Psoas muscle (tissue), 8 donors: ENCODE data around the gene SMURF1. TPM values are rescaled to one million over a fixed set of nuclear protein-coding genes. Genes with fewer than 3 reads are reported as not detected.

Experiments used
- ATAC-seq, 4 donors: fragments of 200-7000 bp; cut with Tn5 transposase; one replicate each; pipeline ENCODE4 v1.9.1; 2020; ENCODE audit warnings: moderate library complexity in 3 of 4, mild to moderate bottlenecking in 2 of 4
- DNase-seq, 2 donors: peaks; one replicate each; pipeline ENCODE4 v3.0.0-alpha.2; 2020
- H3K27ac ChIP-seq: fragments of 200-600 bp; one replicate; pipeline ENCODE4 v1.8.0; 2022
- H3K27me3 ChIP-seq, 3 donors: fragments of 200-600 bp in 1 of 3; one replicate each; pipeline versions ENCODE4 v1.6.1 to v1.8.0; 2013 to 2022; ENCODE audit warnings: low read length in 2 of 3, mild to moderate bottlenecking in 2 of 3, moderate library complexity in 1 of 3; ENCODE audit not compliant: insufficient read depth in 3 of 3
- H3K36me3 ChIP-seq, 2 donors: fragments of 200-600 bp in 1 of 2; one replicate each; pipeline versions ENCODE4 v1.6.1 to v1.8.0; 2013 to 2022; ENCODE audit warnings: low read depth in 1 of 2, mild to moderate bottlenecking in 1 of 2, moderate library complexity in 1 of 2; ENCODE audit not compliant: insufficient read depth in 1 of 2
- H3K4me1 ChIP-seq: fragments of 200-600 bp; one replicate; pipeline ENCODE4 v1.8.0; 2022
- H3K4me3 ChIP-seq: fragments of 200-600 bp; one replicate; pipeline ENCODE4 v1.8.0; 2022; ENCODE audit warnings: mild to moderate bottlenecking
- H3K9me3 ChIP-seq: fragments of 200-600 bp; one replicate; pipeline ENCODE4 v1.8.0; 2022
- CTCF ChIP-seq: fragments of 200-600 bp; IDR thresholded peaks from one replicate; pipeline ENCODE4 v1.8.0; 2022; ENCODE audit warnings: antibody characterized with exemption
- WGBS, 3 donors: extraction: QIAGEN DNeasy Blood & Tissue Kit; methylation state at CpG; one replicate each; pipeline versions ENCODE4 v1.1.6 to v1.1.7; 2013; 5-methylcytosine and 5-hydroxymethylcytosine counted together
- intact Hi-C, 2 donors: fragments of 100-400 bp; cut with DNase I; formaldehyde crosslinking; loops; one replicate each; pipeline versions ENCODE4 v1.11.0 to v1.14.2; 2022
- polyA plus RNA-seq, 3 donors: library from polyadenylated mRNA; stranded (reverse); fragments of 200-250 nt; gene quantifications; one replicate each; pipeline ENCODE4 v1.2.3, GENCODE V29; 2013
- total RNA-seq, 4 donors: library from RNA; stranded (reverse); fragmentation: NEBNext Ultra II Directional in 2 of 4; extraction: Animal tissue kit (Norgen Biotek cat#: 25700) in 2 of 4; gene quantifications; one replicate each; pipeline versions ENCODE4 v1.2.1 to v1.2.4, GENCODE V29; 2021 to 2023
- donor health status: healthy with polysubstance abuse.
- donor health status: DM: no; HTN: no; CAD: no; lungs with moderate emphysema.
- donor health status: Bipolar disorder and iron deficiency.
- donor health status: healthy.
- donor health status: DM: yes; HTN: yes; CAD: no.
- donor health status: DM: no; HTN: no; CAD: no.
- donor health status: DM: no; HTN: no; CAD: no.
- donor health status: DM: yes; HTN: yes; CAD: no.

SMURF1 gene
- total and polyA plus RNA-seq, 7 donors = 5.8 to 16.9 (median 10.2) TPM

GRCh38 chr7:99041526-99041925, 102.4 kb downstream of the SMURF1 start:
- intact Hi-C loops = loop anchor here in 1 of 2 donors (2.0 to 5.0 kb wide), 2 partner anchors 106 to 271 kb away; no protein-coding TSS in a partner anchor
- Histone ChIP-seq H3K4me1 (no peaks in the 10 kb centered on the region), H3K4me3 (no peak overlapping the region), H3K27ac (no peak overlapping the region), H3K9me3 (no peaks in the 10 kb centered on the region), H3K27me3 (no peaks in the 10 kb centered on the region), H3K36me3 (peaks cover 4 to 94% of the 10 kb centered on the region in 2 donors)
- no peak for DNase-seq
- WGBS, 3 donors = 76 to 82% (median 79%) methylated on average over 11 of the region's 11 CpGs
- no peak for ATAC-seq
- TF ChIP-seq CTCF = no peak

- Histone ChIP-seq H3K4me1 (no peaks in the 10 kb centered on the region), H3K9me3 (no peaks in the 10 kb centered on the region), H3K27ac (peak overlapping the region; percentile 47), H3K4me3 (no peak overlapping the region), H3K27me3 (no peaks in the 10 kb centered on the region), H3K36me3 (peaks cover 5 to 94% of the 10 kb centered on the region in 2 donors)
- intact Hi-C loops = loop anchor here (1.0 to 5.0 kb wide), 3 partner anchors 107 to 273 kb away; no protein-coding TSS in a partner anchor
- ATAC-seq (peak; percentile 79 to 91 (median 86)), DNase-seq (peak; percentile 77 to 87)
- peak; percentile 78 for TF ChIP-seq CTCF
- WGBS, 3 donors = 71 to 74% (median 73%) methylated on average over 31 of the region's 31 CpGs
Measured at GRCh38 chr7:99040104-99040958, 103.6 kb downstream of the SMURF1 start.

- Histone ChIP-seq H3K36me3 (peaks cover 9 to 94% of the 10 kb centered on the region in 2 donors), H3K27me3 (no peaks in the 10 kb centered on the region), H3K4me1 (no peaks in the 10 kb centered on the region), H3K9me3 (no peaks in the 10 kb centered on the region), H3K4me3 (no peak overlapping the region), H3K27ac (no peak overlapping the region)
- WGBS, 3 donors = 75 to 84% (median 76%) methylated on average over 8 of the region's 8 CpGs
- no peak for TF ChIP-seq CTCF
- ATAC-seq = no peak
- no peak for DNase-seq
- intact Hi-C loops = no loop called here
Measured at GRCh38 chr7:99039384-99039891, 104.5 kb downstream of the SMURF1 start.

GRCh38 chr7:99038086-99038855, 105.6 kb downstream of the SMURF1 start:
- no peak for TF ChIP-seq CTCF
- no peaks in the 10 kb centered on the region for H3K27me3 ChIP-seq
- ATAC-seq (no peak), DNase-seq (no peak)
- no peaks in the 10 kb centered on the region for H3K4me1 ChIP-seq
- no peak overlapping the region for H3K27ac ChIP-seq
- no peaks in the 10 kb centered on the region for H3K9me3 ChIP-seq
- intact Hi-C loops = no loop called here
- H3K4me3 ChIP-seq = no peak overlapping the region
- peaks cover 9 to 94% of the 10 kb centered on the region in 2 donors for H3K36me3 ChIP-seq
- 91 to 92% (median 91%) methylated on average over 25 of the region's 25 CpGs for WGBS, 3 donors
